NCI-H2029 (cell line): Measurements from ENCODE around the gene IER2.
A peak's percentile ranks its signal among the peaks of the same experiment; 100 is the strongest.

Experiments used
- DNase-seq: peaks from one replicate; lab custom pipeline; 2025; lab: John Stamatoyannopoulos, UW

Gene IER2, protein sequence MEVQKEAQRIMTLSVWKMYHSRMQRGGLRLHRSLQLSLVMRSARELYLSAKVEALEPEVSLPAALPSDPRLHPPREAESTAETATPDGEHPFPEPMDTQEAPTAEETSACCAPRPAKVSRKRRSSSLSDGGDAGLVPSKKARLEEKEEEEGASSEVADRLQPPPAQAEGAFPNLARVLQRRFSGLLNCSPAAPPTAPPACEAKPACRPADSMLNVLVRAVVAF

DNA sequence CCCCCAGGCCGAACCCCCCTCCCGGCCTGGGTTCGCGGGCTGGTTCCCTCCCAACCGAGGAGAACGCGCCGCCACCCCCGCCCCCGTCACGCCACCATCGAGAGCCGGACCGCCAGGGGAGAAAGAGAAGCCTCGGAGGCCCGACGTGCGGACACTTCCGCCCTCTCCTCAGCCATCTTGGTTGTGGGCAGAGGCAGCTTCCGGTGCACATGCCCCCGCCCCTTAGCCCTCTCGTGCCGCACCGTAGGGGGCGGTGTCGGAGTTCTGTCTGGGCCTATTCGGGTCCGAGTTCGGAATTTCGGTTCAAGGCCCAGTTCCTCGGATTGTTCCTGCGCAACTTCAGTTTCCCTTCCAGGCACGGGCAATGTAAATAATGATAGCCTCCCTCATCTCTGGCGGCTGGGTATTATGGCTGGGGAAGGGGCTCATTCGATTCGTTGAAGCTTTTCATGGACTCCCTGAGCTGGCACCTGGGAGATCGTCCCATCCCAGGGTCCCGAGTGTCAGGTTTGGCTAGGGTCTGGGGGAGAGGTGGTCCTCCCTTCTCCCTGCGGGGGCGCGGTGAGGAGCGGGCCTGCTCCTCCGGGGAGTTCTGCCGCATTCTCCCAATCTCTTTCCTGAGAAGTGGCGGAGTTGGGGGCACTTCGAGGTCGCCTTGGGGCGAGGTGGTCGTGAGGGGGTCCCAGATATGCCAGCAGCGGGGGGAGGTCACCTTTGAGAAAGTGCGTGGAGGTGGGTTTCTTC lies at the start of gene IER2, which contains the start of gene STX10:
Gene IER2 (plus strand): TSS at position 225 of the 744 bp plus-strand sequence. CDS start 2,776 bp downstream, outside the sequence.
Gene STX10 (minus strand): TSS at position 189 of the 744 bp plus-strand sequence. CDS start 202 bp downstream, outside the sequence.
- peak; percentile 92 for DNase-seq

DNA sequence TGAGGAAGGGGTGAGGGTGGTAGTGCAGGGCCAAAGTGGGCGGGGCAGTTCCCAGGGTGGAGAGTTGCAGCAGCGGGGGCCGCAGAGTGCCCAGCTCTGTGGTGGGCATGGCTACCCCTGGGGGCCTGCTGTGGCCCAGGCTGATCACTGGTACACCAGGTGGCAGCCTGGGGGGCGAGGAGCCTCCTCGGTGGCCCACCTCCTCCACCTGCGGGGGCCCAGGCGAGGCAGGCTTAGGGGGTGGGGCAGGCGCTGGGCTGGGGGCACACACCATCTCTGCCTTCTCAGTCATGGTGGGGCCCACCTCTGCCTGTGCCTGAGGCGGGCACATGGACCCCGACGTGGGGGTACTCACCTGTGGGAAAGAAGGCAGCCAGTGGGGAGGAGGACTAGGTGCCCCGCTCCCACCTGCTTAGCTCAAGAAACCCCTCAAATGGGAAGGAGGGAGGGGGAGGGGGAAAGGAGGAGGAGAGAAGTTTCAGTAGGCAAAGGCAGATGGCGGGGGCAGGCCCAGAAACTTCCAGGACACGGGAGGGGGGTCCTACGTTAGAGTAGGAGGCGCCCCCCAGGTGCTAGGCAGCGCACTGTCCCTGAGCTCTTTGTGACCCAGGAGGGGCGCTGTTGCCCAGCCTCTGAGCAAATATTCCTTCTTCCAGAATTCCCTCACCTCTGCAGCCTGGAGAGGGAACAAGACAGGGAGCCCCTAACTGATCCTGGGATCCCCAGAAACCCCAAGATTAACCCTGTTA lies 49.2 kb upstream of the IER2 start:
- DNase-seq, result no peak

DNA sequence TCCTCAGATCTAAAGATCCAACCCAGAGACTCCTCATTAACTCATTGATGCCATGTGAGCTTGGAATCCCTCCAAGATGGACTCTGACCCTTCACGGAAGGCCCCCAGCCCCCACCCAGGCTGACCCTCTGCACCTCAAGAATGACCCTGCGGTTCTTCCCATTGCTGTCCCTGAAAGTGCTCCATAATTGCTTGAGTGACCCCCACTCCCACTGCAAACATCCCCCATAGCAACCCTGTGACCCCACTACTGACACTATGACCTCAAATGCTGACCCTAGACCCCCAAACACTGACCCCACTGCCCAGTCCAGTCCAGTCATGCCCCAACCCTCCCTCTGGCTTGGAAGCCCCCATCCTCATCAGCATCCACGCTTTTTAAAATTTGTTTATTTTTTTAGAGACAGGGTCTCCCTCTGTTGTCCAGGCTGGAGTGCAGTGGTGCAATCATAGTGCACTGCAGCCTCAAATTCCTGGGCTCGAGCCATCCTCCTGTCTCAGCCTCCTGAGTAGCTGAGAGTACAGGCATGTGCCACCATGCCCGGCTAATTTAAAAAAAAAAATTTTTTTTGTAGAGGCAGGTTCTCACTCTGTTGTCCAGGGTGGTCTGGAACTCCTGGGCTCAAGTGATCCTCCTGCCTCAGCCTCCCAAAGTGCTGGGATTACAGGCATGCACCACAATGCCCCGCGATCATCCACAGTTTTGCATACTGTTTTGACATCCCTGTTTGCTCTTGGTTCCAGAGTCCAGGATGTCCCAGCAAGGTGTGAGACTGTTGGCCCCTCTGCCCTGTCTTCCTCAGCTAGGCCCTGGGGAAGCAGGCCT lies 48.4 kb upstream of the IER2 start:
- no peak for DNase-seq

DNA sequence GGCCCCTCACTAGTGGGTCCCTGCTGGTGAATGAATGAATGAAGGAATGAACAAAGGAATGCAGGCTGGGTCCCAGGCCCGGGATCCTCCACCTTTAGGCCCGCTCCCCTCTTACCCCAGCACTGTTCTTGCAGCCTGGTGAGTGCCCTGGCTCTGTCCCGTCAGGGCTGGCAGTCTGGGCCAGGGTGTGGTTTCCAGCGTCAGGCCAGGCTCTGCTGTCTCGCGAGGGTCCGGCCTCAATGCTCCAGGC lies 47.9 kb upstream of the IER2 start:
- DNase-seq, result no peak

DNA sequence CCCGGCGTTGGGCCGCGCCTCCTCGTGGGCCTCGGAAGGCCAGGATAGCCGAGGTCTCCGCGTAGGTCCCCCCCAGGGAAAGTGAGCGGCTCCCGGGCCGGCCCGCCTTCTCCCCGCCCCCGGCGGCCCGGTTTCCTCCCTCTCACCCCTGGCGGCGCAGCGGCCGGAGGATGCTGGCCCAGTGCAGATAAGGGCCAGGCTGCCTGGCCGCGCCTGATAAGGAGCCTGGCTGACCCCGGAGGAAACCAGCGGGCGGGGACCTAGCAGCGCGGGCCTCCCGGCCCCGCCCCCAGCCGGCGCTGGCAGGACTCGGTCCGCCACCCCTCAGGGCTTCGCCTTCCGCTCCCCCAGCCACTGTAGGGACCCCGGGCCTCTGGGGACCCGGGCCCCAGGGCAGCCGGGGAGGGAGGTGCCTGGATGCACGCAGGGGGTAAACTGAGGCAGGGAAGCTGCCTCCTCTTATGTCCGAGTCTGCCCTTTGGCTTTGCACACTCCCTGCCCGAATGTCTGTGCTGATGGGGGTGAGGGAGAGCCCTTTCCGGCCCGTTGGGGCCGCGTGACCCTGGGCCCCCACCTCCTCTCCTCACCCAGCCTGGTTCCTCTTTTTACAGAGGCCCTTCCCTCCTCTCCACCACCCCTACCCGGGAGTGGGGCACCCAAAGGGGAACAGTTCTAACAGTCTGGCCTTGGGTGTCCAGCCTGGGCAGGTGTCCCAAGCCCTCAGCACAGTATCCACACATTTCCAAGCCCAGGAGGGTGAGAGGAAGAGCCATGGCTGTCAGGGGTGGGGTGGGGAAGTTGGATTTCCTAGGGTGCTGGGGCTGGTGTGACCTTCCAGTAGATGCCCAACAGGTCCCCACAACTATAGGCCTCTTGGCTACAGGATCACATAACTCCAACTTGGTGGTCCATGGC lies 47.3 kb upstream of the IER2 start, which contains the start of gene LYL1:
Gene LYL1 (minus strand): TSS at position 193 of the 915 bp plus-strand sequence. CDS start 1,687 bp downstream, outside the sequence.
- no peak for DNase-seq

DNA sequence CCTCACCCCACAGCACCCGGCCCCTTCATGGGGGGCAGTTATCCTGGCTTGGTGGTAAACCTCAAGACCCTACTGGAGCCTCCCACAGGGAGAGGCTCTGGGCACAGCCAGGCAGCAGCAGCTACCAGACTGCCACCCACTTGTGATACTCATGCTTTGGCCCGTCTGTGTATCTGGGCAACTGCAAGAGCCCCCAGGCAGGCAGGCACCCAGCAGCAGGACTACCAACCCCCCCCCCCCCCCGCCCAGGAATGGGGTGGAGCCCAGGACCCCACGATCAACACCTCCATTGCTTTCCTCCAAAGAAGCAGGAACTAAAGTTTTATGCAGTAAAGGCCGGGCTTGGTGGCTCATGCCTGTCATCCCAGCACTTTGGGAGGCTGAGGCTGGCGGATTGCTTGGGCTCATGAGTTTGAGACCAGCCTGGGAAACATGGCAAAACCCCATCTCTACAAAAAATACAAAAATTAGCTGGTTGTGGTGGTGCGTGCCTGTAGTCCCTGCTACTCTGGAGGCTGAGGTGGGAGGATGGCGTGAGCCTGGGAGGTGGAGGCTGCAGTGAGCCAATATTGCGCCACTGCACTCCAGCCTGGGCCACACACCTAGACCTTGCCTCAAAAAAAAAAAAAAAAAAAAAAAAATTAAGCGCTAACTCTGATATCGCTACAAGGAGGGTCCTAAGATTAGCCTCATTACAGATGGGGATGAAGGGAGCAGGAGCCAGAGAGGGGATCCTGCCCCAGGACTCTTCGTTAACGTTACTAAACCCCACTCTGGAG lies 46.4 kb upstream of the IER2 start:
- DNase-seq, result no peak

DNA sequence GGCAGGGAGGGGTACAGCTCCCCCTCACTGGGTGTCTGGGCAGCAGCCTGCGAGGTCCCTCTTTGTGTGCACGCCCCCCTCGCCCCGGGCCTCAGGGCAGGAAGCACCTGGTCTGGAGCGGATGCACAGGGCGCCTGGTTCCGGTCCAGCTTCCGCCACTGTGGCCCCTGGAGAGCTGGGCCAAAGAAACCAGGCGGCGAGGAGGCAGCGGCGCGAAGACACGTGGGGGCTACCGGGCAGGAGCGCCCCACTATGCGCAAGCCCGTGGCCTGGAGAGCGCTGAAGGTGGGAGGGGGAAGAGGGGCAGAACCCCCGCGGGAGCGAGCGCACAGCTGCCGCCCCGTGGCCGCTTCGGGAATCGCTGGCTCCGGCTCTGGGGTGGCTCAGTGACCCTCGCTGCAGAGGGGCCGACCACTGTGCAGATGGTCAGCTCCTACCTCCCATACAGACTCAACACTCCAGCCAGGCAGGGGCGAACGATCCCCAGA lies 45.8 kb upstream of the IER2 start:
- no peak for DNase-seq

DNA sequence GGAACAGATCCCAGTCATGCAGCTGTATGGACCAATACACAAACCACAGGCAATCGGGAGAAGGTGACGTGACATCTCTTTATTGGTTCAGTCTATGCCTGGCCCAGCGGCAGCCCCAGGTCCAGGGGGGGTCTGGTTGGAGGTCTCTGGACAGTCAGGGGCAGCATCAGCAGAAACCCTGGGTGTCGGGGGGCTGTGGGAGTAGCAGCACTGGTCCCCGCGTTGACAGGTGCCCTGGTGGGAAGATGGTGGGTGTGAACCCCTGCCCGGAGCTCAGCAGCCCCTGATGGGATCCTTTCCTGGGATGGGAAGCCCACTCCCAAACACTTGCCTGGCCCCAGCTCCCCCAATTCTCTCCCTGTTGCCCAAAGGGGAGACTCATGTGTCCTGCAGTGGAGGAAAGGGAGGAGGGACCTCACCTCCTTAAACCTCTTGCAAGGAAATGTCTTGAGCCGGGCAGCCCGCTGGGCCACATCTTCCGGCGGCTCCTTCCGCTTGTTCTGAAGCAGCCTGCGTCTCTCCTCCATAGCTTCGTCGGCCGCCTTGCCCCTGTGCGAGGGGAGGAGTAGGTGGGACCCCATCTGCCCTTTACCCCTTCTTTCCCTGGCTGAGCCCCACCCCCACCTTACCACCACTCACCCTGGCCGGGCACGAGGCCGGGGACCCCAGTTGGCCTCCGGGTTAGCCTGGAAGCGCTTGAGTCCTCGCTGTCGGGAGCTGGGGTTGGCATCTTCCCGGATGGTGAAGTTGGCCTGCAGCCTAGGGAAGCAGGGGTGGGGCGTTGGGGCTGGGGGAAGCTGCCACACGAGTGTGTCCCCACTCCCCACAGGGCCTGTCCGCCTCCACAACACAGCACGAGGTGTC lies 45.1 kb upstream of the IER2 start:
- DNase-seq, result no peak

DNA sequence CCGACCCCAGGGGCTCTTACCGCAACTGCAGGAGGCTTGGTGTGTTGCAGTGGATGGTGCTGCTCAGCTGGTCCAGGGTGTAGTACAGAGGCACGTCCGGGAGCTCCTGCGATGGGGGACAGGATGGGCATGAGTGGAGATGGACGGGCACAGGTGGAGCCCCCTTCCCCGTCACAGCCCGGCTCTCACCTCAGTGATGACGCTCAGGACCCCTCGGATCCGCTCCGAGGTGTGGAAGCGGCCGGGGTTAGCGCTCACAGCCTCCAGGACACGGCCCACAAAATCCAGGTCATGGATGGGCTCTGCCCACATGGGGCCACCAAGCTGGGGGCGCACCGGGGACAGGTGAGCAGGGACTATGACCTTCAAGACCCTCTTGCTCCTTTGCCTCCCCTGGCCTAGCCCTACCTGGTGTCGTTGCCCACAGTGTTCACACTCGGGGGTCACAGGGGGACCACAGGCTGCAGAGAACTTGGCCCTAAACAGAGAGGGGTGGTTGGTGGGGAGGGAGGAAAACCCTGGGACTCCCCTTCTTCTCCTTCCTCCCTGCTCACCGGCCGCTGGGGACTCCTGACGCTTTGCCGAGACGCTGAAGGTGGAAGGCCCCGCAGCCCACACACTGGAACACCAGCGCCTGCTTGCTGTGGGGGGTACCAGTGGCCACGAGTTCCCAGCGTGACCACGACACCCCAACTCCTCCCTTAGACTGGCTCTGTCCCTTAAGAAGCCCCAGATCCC lies 40.7 kb upstream of the IER2 start:
- no peak for DNase-seq

DNA sequence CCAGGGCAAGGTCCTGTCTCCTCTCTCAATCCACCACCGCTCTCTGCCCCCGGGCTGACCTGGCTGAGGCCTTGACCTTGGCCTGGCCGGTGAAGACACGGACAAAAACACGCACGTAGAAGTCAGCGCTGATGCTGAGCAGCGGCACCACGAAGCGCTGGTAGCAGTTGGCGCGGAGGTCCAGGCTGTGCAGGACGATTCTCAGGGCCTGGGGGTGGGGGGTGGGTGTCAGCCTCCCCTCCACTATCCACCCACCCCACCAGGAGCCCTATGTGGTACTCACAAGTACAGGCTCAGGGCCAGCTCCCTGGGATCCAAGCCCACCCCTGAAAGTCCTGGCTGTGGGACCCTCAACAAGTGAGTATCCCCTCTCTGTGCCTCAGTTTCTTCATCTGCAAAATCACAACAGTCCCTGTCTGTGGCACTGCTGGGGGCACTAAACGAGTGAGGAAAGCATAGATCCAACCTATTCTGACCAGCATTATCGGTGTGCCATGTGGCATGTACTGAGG lies 40.1 kb upstream of the IER2 start:
- no peak for DNase-seq

DNA sequence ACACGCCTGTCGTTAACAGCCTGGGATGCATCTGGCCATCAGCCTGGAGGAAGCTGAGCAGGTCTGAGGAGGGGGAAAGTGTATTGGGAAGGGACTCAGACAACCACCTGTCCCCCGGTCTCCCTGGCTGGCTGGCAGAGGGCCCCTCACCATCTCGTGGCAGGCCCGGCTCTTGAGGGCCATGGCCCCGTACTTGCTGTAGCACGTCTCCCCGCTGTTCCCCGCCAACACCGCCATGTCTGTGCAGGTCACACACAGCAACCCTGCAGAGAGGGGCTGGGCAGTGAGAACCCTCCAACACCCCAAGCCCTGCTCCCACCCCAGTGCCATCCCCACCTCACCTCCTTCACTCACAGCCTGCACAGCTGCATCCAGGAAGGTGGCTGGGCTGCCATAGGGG lies 37.7 kb upstream of the IER2 start:
- no peak for DNase-seq

DNA sequence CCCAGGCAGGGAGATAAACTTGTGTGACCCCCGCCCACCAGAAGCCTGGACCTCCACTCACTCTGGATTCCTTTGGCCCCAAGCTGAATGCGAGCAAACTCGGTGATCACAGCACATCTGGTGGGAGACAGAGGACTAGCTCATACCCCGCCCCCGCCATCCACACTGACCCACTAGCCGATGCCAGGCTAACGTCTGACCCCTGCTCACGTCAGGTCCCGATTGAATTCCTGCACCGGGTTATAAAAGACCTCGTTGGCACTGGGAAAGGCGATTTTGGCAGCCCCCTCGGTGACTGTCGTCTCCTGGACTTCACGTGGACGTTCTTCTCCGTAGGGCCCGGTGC lies 34.3 kb upstream of the IER2 start:
- no peak for DNase-seq

DNA sequence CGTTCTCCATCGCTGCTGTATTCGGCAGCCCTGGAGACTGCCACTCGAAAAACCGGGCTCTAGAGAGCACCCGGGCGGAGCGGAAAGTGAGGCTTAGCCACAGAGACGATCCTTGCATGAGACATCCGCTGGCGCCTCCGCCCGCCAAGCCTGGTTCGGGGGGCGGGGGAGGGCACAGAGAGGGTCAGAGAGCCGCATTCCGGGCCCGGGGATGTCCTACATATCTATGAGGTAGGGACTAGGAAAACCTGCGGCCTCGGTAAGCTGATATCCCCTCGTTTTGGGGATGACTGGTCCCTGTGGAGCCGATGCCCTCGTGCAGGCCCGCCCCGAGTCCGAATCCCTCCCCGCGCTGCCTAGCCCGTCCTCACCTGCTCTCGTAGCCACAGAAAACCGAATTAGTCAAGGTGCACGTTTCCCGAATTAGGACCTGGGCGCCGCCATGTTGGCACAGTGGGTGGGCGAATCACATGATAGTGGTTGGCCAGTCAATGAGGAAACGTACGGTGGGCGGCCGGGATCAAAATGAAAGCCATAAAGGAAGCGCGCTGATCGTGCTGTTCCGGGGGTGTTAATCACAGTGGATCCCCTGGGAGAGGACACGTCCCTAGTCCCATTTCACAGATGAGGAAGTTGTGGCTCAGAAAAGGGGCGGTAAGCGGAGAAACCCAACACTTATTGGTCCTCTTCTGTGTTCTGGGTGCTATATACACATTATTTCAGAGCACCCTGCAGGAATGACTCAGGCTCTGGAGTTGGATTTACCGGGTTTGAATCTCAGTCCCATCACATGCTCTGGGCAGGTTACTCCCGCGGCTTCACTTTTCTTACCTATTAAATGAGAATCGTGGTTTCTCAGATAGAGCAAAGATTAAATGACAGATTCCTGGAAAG lies 33.7 kb upstream of the IER2 start, which contains the start of gene TRMT1:
Gene TRMT1 (minus strand): TSS at position 459 of the 894 bp plus-strand sequence. CDS start 341 bp downstream, at position 118.
- peak; percentile 90 for DNase-seq

DNA sequence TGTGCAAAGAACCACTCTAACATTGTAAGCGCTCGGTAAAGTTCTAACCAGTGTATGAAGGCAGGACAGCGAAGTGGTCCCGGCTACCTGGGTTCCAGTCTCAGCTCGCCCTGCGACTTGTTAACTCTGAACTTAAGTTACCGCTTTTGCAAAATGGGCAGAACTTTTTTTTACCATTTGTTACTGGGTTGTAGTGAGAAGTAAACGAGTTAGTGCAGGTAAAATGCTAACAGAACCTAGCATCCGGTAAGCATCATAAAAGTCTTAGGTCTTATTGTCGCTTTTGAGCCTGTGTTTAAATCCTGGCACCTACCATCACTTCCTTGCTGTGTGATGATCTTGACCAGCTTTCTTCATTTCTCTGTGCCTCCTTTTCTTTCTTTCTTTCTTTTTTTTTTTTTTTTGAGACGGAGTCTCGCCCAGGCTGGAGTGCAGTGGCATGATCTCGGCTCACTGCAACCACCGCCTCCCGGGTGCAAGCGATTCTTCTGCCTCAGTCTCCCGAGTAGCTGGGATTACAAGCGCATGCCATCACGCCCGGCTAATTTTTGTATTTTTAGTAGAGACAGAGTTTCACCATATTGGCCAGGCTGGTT lies 32.9 kb upstream of the IER2 start:
- DNase-seq, result no peak

DNA sequence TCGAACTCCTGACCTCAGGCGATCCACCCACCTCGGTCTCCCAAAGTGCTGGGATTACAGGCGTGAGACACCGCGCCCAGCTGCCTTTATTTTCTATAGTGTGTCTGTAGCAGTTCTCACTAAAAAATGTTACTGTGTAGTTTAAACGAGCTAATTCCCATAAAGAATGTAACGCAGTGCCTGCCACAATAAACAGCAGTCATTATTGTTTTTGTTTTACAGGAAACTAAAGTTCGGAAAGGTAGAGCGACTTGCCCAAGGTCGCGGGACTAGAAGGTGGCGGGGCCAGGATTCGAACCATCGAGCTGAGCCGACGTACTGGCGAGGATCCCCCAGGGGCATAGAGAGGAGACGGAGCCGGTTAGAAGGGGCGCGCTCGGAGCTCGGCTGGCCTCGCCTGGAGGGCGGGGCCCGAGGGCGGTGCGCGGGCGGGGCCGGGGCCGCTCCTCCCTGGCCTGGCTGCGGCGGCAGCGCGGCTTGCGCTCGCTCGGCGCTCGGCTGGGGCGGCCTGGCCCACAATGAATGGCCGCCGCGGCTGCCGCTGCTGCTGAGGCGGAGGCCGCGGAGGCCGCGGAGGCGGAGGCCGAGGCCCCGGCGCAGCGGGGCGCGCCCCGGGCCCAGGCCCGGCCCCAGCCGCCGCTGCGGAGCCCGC lies 32.3 kb upstream of the IER2 start, which contains the start of gene NACC1:
Gene NACC1 (plus strand): TSS at position 493 of the 652 bp plus-strand sequence. CDS start 16,944 bp downstream, outside the sequence.
- peak; percentile 86 for DNase-seq
